Measurements from ENCODE around the gene SRD5A1.

GRCh38 chr5:6634306-6634705, 1.1 kb downstream of the SRD5A1 start:
- TF ChIP-seq CTCF (IDR thresholded peaks at IDR 0.05) (no peak), POLR2A (IDR thresholded peaks at IDR 0.05) (no peak)
